GOT3 (cell line): ENCODE data around the gene ZNF322.

Experiments
- DNase-seq: peaks from one replicate; lab custom pipeline; 2025; ENCODE audit warnings: mixed read lengths; lab: John Stamatoyannopoulos, UW

The ZNF322 gene

DNA sequence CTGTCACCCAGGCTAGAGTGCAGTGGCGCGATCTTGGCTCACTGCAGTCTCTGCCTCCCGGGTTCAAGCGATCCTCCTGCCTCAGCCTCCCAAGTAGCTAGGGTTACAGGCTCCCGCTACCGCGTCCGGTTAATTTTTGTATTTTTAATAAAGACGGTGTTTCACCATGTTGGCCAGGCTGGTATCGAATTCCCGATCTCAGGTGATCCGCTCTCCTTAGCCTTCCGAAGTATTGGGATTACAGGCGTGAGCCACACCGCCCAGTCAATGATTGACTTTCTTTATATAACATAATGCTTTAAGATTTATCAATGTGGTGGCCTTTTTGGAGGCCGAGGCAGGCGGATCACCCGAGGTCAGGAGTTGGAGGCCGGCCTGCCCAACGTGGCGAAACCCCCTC lies 70.6 kb downstream of the ZNF322 start:
- no peak for DNase-seq
